H1 (cell line): ENCODE measurements around the gene C3orf20. TPM values are rescaled to one million over a fixed set of nuclear protein-coding genes. Genes with fewer than 3 reads are reported as not detected.

Experiments
- CHD7 ChIP-seq: fragments of 300-600 bp; sonication (generic); IDR thresholded peaks from 2 replicates; pipeline ENCODE4 v1.7.1; 2012; ENCODE audit warnings: low read length, moderate library complexity, mild to moderate bottlenecking, inconsistent platforms; ENCODE audit not compliant: insufficient replicate concordance
- CTCF ChIP-seq, 3 experiments: IDR thresholded peaks; 1 replicate in 2 of 3; 2 replicates in 1 of 3; pipeline versions ENCODE4 v1.5.1 to v1.6.1; 2011; ENCODE audit warnings: low read length in 3 of 3, mild to moderate bottlenecking in 3 of 3, inconsistent platforms in 2 of 3, low read depth in 1 of 3, moderate library complexity in 1 of 3; ENCODE audit not compliant: insufficient read depth in 1 of 3; ENCODE audit errors: control extremely low read depth in 1 of 3
- RAD21 ChIP-seq, 2 experiments: IDR thresholded peaks in 1 of 2; conservative IDR thresholded peaks in 1 of 2; 2 replicates each; pipeline ENCODE4 v1.6.1; 2011; ENCODE audit warnings: low read depth in 2 of 2, low read length in 2 of 2, improper control_type of control experiment in 1 of 2, inconsistent platforms in 1 of 2, mild to moderate bottlenecking in 1 of 2, moderate library complexity in 1 of 2
- SP4 ChIP-seq: IDR thresholded peaks from 2 replicates; pipeline ENCODE4 v1.6.1; 2012; ENCODE audit warnings: low read length, inconsistent platforms
- YY1 ChIP-seq: IDR thresholded peaks from 2 replicates; pipeline ENCODE4 v1.6.1; 2011; ENCODE audit warnings: low read depth, mild to moderate bottlenecking, low read length
- polyA plus RNA-seq, 7 experiments: library from polyadenylated mRNA; depleted of rRNA in 3 of 7; stranded (reverse) in 5 of 7; unstranded in 2 of 7; fragments of >200 nt in 5 of 7; fragments of 200-250 nt in 2 of 7; gene quantifications; 1 replicate in 5 of 7; 2 replicates in 1 of 7; 4 replicates in 1 of 7; pipeline versions ENCODE4 v1.2.1 to v1.2.3, GENCODE V29; 2011 to 2013; ENCODE audit warnings: missing spikeins in 2 of 7, mixed read lengths in 2 of 7
- total RNA-seq: library from RNA; stranded (reverse); fragmentation: NEBNext Ultra II Directional; extraction: Animal tissue kit (Norgen Biotek cat#: 25700); gene quantifications from 2 replicates; pipeline ENCODE4 v1.2.1, GENCODE V29; 2021

C3orf20 gene
- total and polyA plus RNA-seq, 2 of the 8 experiments (the other 6 are each of a cell fraction or from before 2014, with no cell fraction given) = not detected

- TF ChIP-seq CHD7 = no peak
- no peak for TF ChIP-seq CTCF (IDR thresholded peaks at IDR 0.05; ENCODE audit: control extremely low read depth in 1 of 3, insufficient read depth in 1 of 3, low read depth in 1 of 3, low read length in 3 of 3)
- TF ChIP-seq SP4 = no peak
- no peak for TF ChIP-seq RAD21 (IDR thresholded peaks at IDR 0.05 in 1 of 2, conservative IDR thresholded peaks at IDR 0.05 in 1 of 2; ENCODE audit: low read depth in 2 of 2, low read length in 2 of 2)
- no peak for TF ChIP-seq YY1
- TF ChIP-seq, all 59 proteins: peak for 0
Measured at GRCh38 chr3:14657579-14657978, 17.4 kb upstream of the C3orf20 start (continued).
